Endothelial cell of umbilical vein (primary cell): Measurements from ENCODE around the gene SPPL2B. TPM values are rescaled to one million over a fixed set of nuclear protein-coding genes. Genes with fewer than 3 reads are reported as not detected.

Experiments used
- BruUV-seq: library from RNA; stranded (reverse); fragments of 400-500 nt; replicated peaks from 2 replicates; lab custom pipeline; 2021; lab: Mats Ljungman, UMichigan
- CTCF ChIA-PET: fragments of 300-600, 350-600 bp; sonication (Branson Sonifier 250); formaldehyde crosslinking; loops from one replicate; lab custom pipeline; 2021; ENCODE audit warnings: antibody characterized with exemption, inconsistent platforms; lab: Charles Lee
- POLR2A ChIA-PET: fragments of 300-600, 350-600 bp; sonication (Branson Sonifier 250); formaldehyde crosslinking; loops from one replicate; lab custom pipeline; 2021; ENCODE audit warnings: antibody characterized with exemption, inconsistent platforms; lab: Charles Lee
- DNase-seq: peaks from one replicate; pipeline ENCODE4 v3.0.0-alpha.2; 2011; ENCODE audit warnings: low read depth, low spot score
- FAIRE-seq: peaks from 2 replicates; lab custom pipeline; 2011; peaks lifted over from hg19 to GRCh38; lab: Jason Lieb, UNC
- H2AFZ ChIP-seq: 2 replicates; pipeline ENCODE4 v1.6.0; 2012; ENCODE audit warnings: low read depth, low read length, control low read depth, inconsistent platforms
- H3K27ac ChIP-seq: 2 replicates; pipeline ENCODE4 v1.5.1; 2011; ENCODE audit warnings: low read depth, mild to moderate bottlenecking, control low read depth, low read length, moderate library complexity; ENCODE audit not compliant: insufficient read depth
- H3K27me3 ChIP-seq, 2 experiments: 2 replicates each; pipeline versions ENCODE4 v1.6.0 to v1.6.1; 2011; ENCODE audit warnings: low read length in 2 of 2, mixed read lengths in 1 of 2; ENCODE audit not compliant: control insufficient read depth in 2 of 2, insufficient read depth in 2 of 2
- H3K36me3 ChIP-seq, 2 experiments: 2 replicates in 1 of 2; 3 replicates in 1 of 2; pipeline ENCODE4 v1.5.1; 2011; ENCODE audit warnings: low read length in 2 of 2, mild to moderate bottlenecking in 1 of 2, moderate library complexity in 1 of 2; ENCODE audit not compliant: control insufficient read depth in 2 of 2, insufficient read depth in 2 of 2; ENCODE audit errors: extremely low read depth in 1 of 2
- H3K4me1 ChIP-seq: 3 replicates; pipeline ENCODE4 v1.5.1; 2011; ENCODE audit warnings: mild to moderate bottlenecking, low read length; ENCODE audit not compliant: control insufficient read depth, insufficient read depth; ENCODE audit errors: extremely low read depth
- H3K4me2 ChIP-seq: 2 replicates; pipeline ENCODE4 v1.6.1; 2011; ENCODE audit warnings: low read length, control low read depth, mixed read lengths; ENCODE audit not compliant: insufficient read depth
- H3K4me3 ChIP-seq, 3 experiments: fragments of 200-600 bp in 1 of 3; sonication (generic), shearing (Covaris generic) in 1 of 3; replicated peaks in 1 of 3; 2 replicates each; pipeline ENCODE4 v1.5.1; 2011 to 2016; ENCODE audit warnings: control low read depth in 3 of 3, low read length in 3 of 3, mild to moderate bottlenecking in 2 of 3, inconsistent platforms in 1 of 3, low read depth in 1 of 3, moderate library complexity in 1 of 3; ENCODE audit not compliant: insufficient read depth in 1 of 3
- H3K79me2 ChIP-seq: 2 replicates; pipeline ENCODE4 v1.6.0; 2012; ENCODE audit warnings: low read length, inconsistent platforms; ENCODE audit not compliant: control insufficient read depth, insufficient read depth
- H3K9ac ChIP-seq: replicated peaks from 2 replicates; pipeline ENCODE3; 2011; ENCODE audit warnings: low read length, control low read depth; ENCODE audit not compliant: insufficient read depth; ENCODE audit errors: extremely low read depth
- H3K9me1 ChIP-seq: replicated peaks from 3 replicates; pipeline ENCODE4 v1.6.0; 2011; ENCODE audit warnings: mild to moderate bottlenecking, low read length; ENCODE audit not compliant: control insufficient read depth, insufficient read depth; ENCODE audit errors: extremely low read depth
- H3K9me3 ChIP-seq: replicated peaks from 2 replicates; pipeline ENCODE4 v1.5.1; 2012; ENCODE audit warnings: low read length, inconsistent platforms; ENCODE audit not compliant: control insufficient read depth, insufficient read depth
- H4K20me1 ChIP-seq: replicated peaks from 2 replicates; pipeline ENCODE3; 2011; ENCODE audit warnings: mild to moderate bottlenecking, low read length; ENCODE audit not compliant: control insufficient read depth, insufficient read depth; ENCODE audit errors: extremely low read depth
- EZH2 ChIP-seq: IDR thresholded peaks from 2 replicates; pipeline ENCODE4 v1.6.1; 2012; ENCODE audit warnings: borderline replicate concordance, low read depth, mild to moderate bottlenecking, moderate library complexity, low read length, inconsistent platforms; ENCODE audit not compliant: severe bottlenecking
- FOS ChIP-seq: IDR thresholded peaks from 2 replicates; pipeline ENCODE4 v1.6.1; 2011; ENCODE audit warnings: mild to moderate bottlenecking, low read length, moderate library complexity, borderline replicate concordance; ENCODE audit not compliant: insufficient read depth
- GATA2 ChIP-seq: IDR thresholded peaks from 2 replicates; pipeline ENCODE4 v1.7.0; 2011; ENCODE audit warnings: low read depth, mild to moderate bottlenecking, moderate library complexity, mixed read lengths, low read length; ENCODE audit not compliant: insufficient read length, insufficient read depth
- JUN ChIP-seq: IDR thresholded peaks from 2 replicates; pipeline ENCODE4 v1.6.1; 2011; ENCODE audit warnings: borderline replicate concordance, low read depth; ENCODE audit not compliant: insufficient read length, insufficient read depth
- MAX ChIP-seq: IDR thresholded peaks from 2 replicates; pipeline ENCODE4 v1.6.1; 2011; ENCODE audit not compliant: insufficient read depth, insufficient read length
- MYC ChIP-seq: IDR thresholded peaks from one replicate; pipeline ENCODE4 v1.6.1; 2011; ENCODE audit warnings: mild to moderate bottlenecking, low read depth, low read length
- POLR2A ChIP-seq: IDR thresholded peaks from 2 replicates; pipeline ENCODE4 v1.6.1; 2012; ENCODE audit warnings: low read depth, mild to moderate bottlenecking, control low read depth, low read length
- POLR2AphosphoS5 ChIP-seq: IDR thresholded peaks from 2 replicates; pipeline ENCODE4 v1.6.1; 2012; ENCODE audit warnings: low read depth, mild to moderate bottlenecking, control low read depth, low read length, moderate library complexity; ENCODE audit not compliant: insufficient read depth
- dilution Hi-C: fragments of 300-500 bp; cut with MboI; formaldehyde crosslinking; loops from one replicate; pipeline ENCODE4 v1.15.0; 2019; ENCODE audit warnings: low sequenced_read_pairs; ENCODE audit not compliant: extremely low pct_ligation_motif_present
- intact Hi-C: fragments of 100-400 bp; cut with micrococcal nuclease; formaldehyde crosslinking; loops from one replicate; pipeline ENCODE4 v1.10.0; 2022
- polyA plus RNA-seq, 4 experiments: library from polyadenylated mRNA; depleted of rRNA in 3 of 4; stranded (reverse) in 3 of 4; unstranded in 1 of 4; fragments of >200 nt; gene quantifications; 2 replicates each; pipeline versions ENCODE4 v1.2.1 to v1.2.3, GENCODE V29; 2011 to 2012; ENCODE audit warnings: missing spikeins in 1 of 4
- total RNA-seq: library from RNA; stranded (reverse); gene quantifications from 2 replicates; pipeline ENCODE4 v1.2.3, GENCODE V29; 2021

The SPPL2B gene
- total and polyA plus RNA-seq, 2 donors (not counting 3 experiments of a cell fraction or from before 2014, with no cell fraction given) = 60.7 to 62.7 TPM

- intact Hi-C loops = no loop called here
- H3K9me3 ChIP-seq = no peaks in the 10 kb centered on the region
- peaks cover 0 to 4% of the 10 kb centered on the region in 2 experiments for H3K27me3 ChIP-seq
- BruUV-seq = no TSS peak
- H3K27ac ChIP-seq = no peak overlapping the region
- no peak overlapping the region for H3K4me2 ChIP-seq
- no peak overlapping the region for H3K9ac ChIP-seq
- no peaks in the 10 kb centered on the region for H3K9me1 ChIP-seq
- H4K20me1 ChIP-seq = no peaks in the 10 kb centered on the region
- ChIA-PET POLR2A (no interaction called here), CTCF (interaction anchor here (2.5 kb wide), 1 partner anchor 11 kb away, joined by 8 read pairs; no protein-coding TSS in a partner anchor)
- peaks cover 0 to 13% of the 10 kb centered on the region in 2 experiments for H3K36me3 ChIP-seq
- FAIRE-seq = no peak
- no peak for DNase-seq
- no peak overlapping the region for H3K4me3 ChIP-seq
- no peak for TF ChIP-seq MYC
- TF ChIP-seq POLR2A = no peak
- TF ChIP-seq JUN = no peak
- TF ChIP-seq POLR2AphosphoS5 = no peak
- no peak for TF ChIP-seq GATA2
- TF ChIP-seq MAX = no peak
- TF ChIP-seq FOS = no peak
- no peak for TF ChIP-seq EZH2
- H2AFZ ChIP-seq = no peak overlapping the region
- no peaks in the 10 kb centered on the region for H3K4me1 ChIP-seq
- dilution Hi-C loops = no loop called here
- no peaks in the 10 kb centered on the region for H3K79me2 ChIP-seq
Observed at GRCh38 chr19:2353887-2354592, 25.6 kb downstream of the SPPL2B start.
